DMS 273 treated with DMSO at 0.1 percent for 48 hours (cell line): ENCODE results near the gene TDRD1.

Source experiments
- DNase-seq: peaks from one replicate; lab custom pipeline; 2025; lab: John Stamatoyannopoulos, UW

TDRD1 gene

GRCh38 chr10:114176511-114176910 is 2.6 kb upstream of the TDRD1 start:
- no peak for DNase-seq

DNA sequence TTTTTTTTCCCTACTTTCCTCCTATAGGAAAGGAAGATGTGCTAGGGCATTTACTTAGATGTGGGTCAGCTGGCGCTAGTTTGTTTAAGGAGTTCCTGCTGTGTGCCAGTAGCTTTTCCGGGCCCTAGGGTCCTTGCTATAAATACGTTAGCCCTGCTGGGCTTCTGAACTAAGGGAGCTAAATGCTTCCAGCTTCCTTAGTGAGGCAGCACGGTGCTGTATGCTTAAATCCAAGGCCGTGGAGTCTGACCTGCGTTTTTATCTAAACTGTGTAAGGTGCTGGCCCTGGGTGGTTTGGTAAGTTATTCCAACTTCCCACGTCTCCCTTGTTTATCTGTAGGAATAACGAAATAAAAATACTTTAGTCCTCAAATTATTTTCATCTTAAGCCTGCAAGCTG is 594 bp downstream of the TDRD1 start:
- no peak for DNase-seq

DNA sequence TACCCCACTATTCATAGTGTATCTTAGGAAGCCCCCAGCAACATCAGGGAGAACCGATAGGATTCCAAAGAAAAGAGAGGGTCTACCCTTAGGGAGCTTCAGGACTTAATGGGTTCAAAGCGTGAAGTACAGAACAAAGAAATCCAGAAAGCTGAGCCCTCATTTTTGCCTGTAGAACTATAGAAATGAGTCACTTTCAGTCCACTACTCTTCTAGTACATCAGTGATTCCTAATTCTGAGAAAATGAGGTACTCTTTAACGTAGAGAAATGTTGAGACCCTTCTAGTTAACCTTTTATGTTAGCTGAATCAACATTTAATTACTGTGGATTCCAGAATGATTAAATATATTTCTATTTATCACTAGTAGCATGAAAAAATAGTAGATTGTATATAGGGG is 1.8 kb downstream of the TDRD1 start:
- DNase-seq = no peak

- no peak for DNase-seq
Observed at GRCh38 chr10:114181971-114182370, 2.8 kb downstream of the TDRD1 start.

- DNase-seq = no peak
Observed at GRCh38 chr10:114183563-114183962, 4.4 kb downstream of the TDRD1 start.

DNA sequence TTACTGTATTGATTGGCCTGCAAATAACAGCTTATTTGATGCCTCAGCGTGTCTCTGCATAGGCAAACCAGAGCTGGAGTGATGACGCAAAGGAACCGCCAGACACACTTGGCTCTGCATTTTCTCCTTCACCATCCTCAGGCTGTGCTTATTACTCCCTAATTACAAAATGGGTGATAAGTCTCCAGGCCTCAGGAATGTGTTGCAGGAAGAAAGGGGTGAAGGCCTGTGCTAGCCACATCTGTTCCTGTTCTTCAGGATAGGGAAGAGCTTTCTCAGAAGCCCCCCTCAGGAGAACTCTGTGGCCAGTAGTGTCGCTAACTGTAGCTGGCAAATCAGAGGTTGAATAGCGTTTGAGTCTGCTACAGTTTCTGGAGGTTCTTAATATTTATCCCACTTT is 5.1 kb downstream of the TDRD1 start:
- DNase-seq = no peak

- no peak for DNase-seq
Observed at GRCh38 chr10:114188001-114188400, 8.8 kb downstream of the TDRD1 start.

DNA sequence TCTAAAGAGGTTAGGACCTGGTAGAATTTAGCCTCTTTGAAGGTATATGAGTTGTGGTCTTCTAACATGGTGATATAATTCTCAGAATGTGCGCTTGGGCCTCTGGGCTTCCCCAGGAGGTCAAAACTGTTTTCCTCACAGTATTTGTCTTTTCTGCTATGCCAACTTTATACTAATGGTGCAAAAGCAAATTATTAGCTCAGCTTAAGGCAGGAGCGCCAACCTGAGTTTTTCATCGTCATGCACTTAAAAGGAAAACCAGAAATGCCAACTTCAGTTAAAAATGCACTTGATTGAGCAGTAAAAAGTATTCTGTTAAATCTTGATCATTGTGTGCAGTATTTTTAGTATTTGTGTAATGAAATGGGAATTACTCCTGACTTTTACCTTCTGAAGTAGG is 9.7 kb downstream of the TDRD1 start:
- no peak for DNase-seq

DNA sequence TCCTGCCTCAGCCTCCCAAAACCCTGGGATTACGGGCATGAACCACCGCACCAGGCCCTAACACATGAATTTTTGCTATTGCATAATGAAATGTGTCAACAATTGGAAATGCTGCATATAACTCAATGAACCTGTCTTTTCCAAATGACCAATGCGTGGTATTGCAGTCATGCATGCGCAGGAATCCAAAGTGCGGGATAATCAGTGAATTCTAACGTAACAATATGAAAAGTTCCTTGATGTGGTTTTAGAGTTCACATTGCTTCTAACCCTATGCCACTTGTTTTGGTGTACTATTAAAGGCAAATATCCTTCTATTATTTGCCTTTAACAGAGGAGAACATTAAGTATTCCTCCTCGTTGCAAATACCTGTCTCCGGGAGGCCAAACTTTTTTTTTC is 10.5 kb downstream of the TDRD1 start:
- DNase-seq = no peak

GRCh38 chr10:114195079-114195478 is 15.9 kb downstream of the TDRD1 start:
- DNase-seq = no peak

GRCh38 chr10:114199239-114199638 is 20.1 kb downstream of the TDRD1 start:
- no peak for DNase-seq

- DNase-seq = no peak
Observed at GRCh38 chr10:114202812-114203211, 23.7 kb downstream of the TDRD1 start.

DNA sequence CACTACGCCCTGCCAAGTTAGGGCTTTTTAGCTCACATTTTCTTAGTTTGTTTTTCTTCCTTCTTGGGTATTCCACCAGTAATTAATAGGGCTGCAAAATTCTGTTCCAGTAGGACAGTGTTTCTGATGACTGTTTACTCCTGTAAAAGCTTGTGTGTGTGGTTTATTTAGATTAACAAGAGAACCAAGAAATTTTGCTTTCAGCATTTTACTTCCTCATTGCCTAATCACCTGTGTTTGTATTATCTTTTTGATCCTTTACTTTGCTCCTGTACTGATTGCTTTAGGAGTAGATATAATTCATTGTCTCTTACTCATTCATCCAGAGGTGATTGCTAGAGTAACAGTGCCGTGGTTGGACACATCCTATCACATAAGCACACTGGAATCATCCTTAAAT is 27.7 kb downstream of the TDRD1 start:
- DNase-seq = no peak

- DNase-seq = no peak
Observed at GRCh38 chr10:114207349-114207748, 28.2 kb downstream of the TDRD1 start.

GRCh38 chr10:114208351-114208750 is 29.2 kb downstream of the TDRD1 start:
- DNase-seq = no peak

DNA sequence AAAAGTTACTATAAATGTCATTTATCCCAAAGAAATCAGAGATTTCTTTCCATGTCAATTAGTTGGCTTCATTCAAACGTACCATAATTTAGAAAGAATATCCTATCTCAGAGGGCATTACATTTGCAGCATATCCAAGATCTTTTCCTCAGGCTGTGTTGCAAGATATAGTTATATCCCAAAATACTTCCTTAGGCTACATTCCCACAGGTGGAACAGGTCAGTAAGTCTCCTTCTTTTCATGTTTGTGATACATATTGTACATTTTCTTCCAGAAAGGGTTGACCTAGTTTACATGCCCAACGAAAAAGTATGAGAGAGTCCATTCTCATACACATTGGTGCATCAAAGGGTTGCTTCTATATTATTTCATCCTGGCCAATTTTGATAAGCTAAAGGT is 33.0 kb downstream of the TDRD1 start:
- no peak for DNase-seq

GRCh38 chr10:114215033-114215432 is 35.9 kb downstream of the TDRD1 start:
- DNase-seq = no peak

DNA sequence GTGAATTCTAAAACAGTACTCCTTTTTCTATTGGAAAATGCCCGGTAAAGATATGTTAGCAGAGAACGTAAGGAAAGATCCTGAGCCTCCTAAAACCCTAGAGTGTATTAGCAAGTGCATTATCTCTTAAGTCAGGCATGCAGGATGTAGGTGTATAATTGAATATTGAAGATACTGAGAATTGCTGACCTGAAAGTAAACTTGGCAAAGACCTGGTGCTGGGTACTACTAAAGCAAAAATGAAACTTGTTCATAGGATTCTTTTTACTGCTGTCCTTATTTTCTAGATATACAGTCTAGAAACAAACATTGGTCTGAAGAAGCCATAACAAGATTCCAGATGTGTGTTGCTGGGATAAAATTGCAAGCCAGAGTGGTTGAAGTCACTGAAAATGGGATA is 41.1 kb downstream of the TDRD1 start:
- no peak for DNase-seq

DNA sequence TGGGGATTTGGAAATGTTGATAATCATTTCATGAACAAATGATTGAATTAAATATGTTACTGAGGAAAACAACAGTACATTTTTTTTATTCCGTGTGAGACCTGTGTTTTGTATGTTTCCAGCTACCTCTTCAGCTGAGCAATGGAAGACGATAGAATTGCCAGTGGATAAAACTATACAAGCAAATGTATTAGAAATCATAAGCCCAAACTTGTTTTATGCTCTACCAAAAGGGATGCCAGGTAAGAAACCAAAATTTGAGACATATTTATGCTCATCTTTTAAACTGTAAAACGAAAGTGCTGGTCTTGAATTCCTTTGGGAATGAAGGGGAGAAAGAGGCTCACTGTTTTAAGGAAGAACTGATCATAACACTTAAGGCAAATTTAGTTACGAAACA is 42.1 kb downstream of the TDRD1 start:
- no peak for DNase-seq

- no peak for DNase-seq
Observed at GRCh38 chr10:114223066-114223465, 43.9 kb downstream of the TDRD1 start.

GRCh38 chr10:114228156-114228555 is 49.0 kb downstream of the TDRD1 start:
- no peak for DNase-seq

DNA sequence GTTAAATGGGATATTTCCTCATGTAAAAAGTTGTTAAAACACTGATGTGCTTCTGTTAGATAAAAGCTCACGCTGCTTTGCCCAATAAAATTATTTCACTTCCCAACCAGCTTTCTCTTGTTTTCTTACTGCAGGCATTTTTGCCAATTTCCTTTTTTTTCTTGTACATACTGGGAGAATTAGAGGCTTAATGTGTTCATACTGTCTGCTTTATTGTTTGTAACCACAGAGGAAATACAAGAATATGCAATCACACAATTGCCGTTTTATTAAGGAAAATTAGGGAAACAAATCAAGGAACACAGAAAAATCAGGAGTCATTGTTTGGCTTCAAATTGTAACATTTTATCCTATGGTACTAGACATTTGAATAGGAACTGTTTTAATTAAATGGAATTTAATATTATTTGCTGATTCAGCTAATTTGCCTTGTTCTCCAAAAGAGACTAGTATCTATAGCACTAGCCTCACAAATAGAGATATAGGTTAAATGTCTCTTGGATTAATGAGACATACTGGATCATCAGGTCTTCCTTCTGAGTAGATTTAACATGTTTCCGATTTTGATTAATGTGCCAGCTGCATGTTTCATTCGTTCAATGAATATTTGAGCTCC is 53.5 kb downstream of the TDRD1 start:
- no peak for DNase-seq

- DNase-seq = no peak
Observed at GRCh38 chr10:114233482-114233881, 54.3 kb downstream of the TDRD1 start.

GRCh38 chr10:114234132-114234531 is 55.0 kb downstream of the TDRD1 start:
- no peak for DNase-seq
